HEK293 (cell line): ENCODE measurements around the gene SAMD14.
A peak's percentile ranks its signal among the peaks of the same experiment; 100 is the strongest.

Source experiments
- EGR2 ChIP-seq: fragments of 450-650 bp; formaldehyde crosslinking; IDR thresholded peaks from 2 replicates; pipeline ENCODE4 v1.5.1; 2016; ENCODE audit warnings: low read depth, missing biosample characterization, missing genetic modification characterization
- FEZF1 ChIP-seq: fragments of 450-650 bp; formaldehyde crosslinking; IDR thresholded peaks from 2 replicates; pipeline ENCODE4 v1.5.1; 2016; ENCODE audit warnings: missing biosample characterization, missing genetic modification characterization
- GFI1B ChIP-seq: fragments of 450-650 bp; formaldehyde crosslinking; IDR thresholded peaks from 2 replicates; pipeline ENCODE4 v1.5.1; 2016; ENCODE audit warnings: missing biosample characterization, missing genetic modification characterization
- HOXC10 ChIP-seq: sonication (generic); formaldehyde crosslinking; IDR thresholded peaks from 2 replicates; pipeline ENCODE4 v1.8.1; 2023; ENCODE audit warnings: mild to moderate bottlenecking, missing genetic modification reagents
- PRDM1 ChIP-seq: fragments of 450-650 bp; formaldehyde crosslinking; IDR thresholded peaks from 2 replicates; pipeline ENCODE4; 2016; ENCODE audit warnings: missing biosample characterization, missing genetic modification characterization
- SP3 ChIP-seq: fragments of 450-650 bp; formaldehyde crosslinking; IDR thresholded peaks from 2 replicates; pipeline ENCODE4 v1.5.1; 2016; ENCODE audit warnings: missing biosample characterization, missing genetic modification characterization
- ZBTB1 ChIP-seq: fragments of 450-650 bp; formaldehyde crosslinking; IDR thresholded peaks from 2 replicates; pipeline ENCODE4 v1.5.1; 2016; ENCODE audit warnings: missing biosample characterization, missing genetic modification characterization
- ZBTB10 ChIP-seq: fragments of 450-650 bp; formaldehyde crosslinking; IDR thresholded peaks from 2 replicates; pipeline ENCODE4 v1.5.1; 2016; ENCODE audit warnings: missing biosample characterization, missing genetic modification characterization
- ZBTB48 ChIP-seq: fragments of 450-650 bp; formaldehyde crosslinking; IDR thresholded peaks from 2 replicates; pipeline ENCODE4 v1.5.1; 2016; ENCODE audit warnings: missing biosample characterization, missing genetic modification characterization
- ZBTB7A ChIP-seq: fragments of 450-650 bp; formaldehyde crosslinking; IDR thresholded peaks from 2 replicates; pipeline ENCODE4 v1.5.1; 2016; ENCODE audit warnings: low read depth, missing biosample characterization, missing genetic modification characterization
- ZFP37 ChIP-seq: fragments of 450-650 bp; formaldehyde crosslinking; IDR thresholded peaks from 2 replicates; pipeline ENCODE4 v1.5.1; 2016; ENCODE audit warnings: missing biosample characterization, missing genetic modification characterization
- ZNF112 ChIP-seq: fragments of 450-650 bp; formaldehyde crosslinking; IDR thresholded peaks from 2 replicates; pipeline ENCODE4 v1.5.0; 2017; ENCODE audit warnings: missing biosample characterization, missing genetic modification characterization
- ZNF16 ChIP-seq: fragments of 450-650 bp; formaldehyde crosslinking; IDR thresholded peaks from 2 replicates; pipeline ENCODE4 v1.5.1; 2016; ENCODE audit warnings: low read depth, missing biosample characterization, missing genetic modification characterization
- ZNF175 ChIP-seq: fragments of 450-650 bp; formaldehyde crosslinking; IDR thresholded peaks from 2 replicates; pipeline ENCODE4 v1.5.1; 2016; ENCODE audit warnings: missing biosample characterization, missing genetic modification characterization
- ZNF184 ChIP-seq: fragments of 450-650 bp; IDR thresholded peaks from 2 replicates; pipeline ENCODE4 v1.5.1; 2018; ENCODE audit warnings: missing biosample characterization, mild to moderate bottlenecking, missing genetic modification characterization
- ZNF239 ChIP-seq: fragments of 450-650 bp; formaldehyde crosslinking; IDR thresholded peaks from 2 replicates; pipeline ENCODE4 v1.5.1; 2016; ENCODE audit warnings: missing biosample characterization, missing genetic modification characterization
- ZNF341 ChIP-seq: fragments of 450-650 bp; formaldehyde crosslinking; IDR thresholded peaks from 2 replicates; pipeline ENCODE4; 2016; ENCODE audit warnings: low read depth, missing biosample characterization, missing genetic modification characterization
- ZNF37A ChIP-seq: fragments of 450-650 bp; IDR thresholded peaks from 2 replicates; pipeline ENCODE4 v1.5.1; 2018; ENCODE audit warnings: missing biosample characterization, missing genetic modification characterization
- ZNF394 ChIP-seq: fragments of 450-650 bp; formaldehyde crosslinking; IDR thresholded peaks from 2 replicates; pipeline ENCODE4 v1.5.1; 2016; ENCODE audit warnings: missing biosample characterization, missing genetic modification characterization, mild to moderate bottlenecking, moderate library complexity, borderline replicate concordance
- ZNF518A ChIP-seq: fragments of 450-650 bp; formaldehyde crosslinking; conservative IDR thresholded peaks from 2 replicates; pipeline ENCODE4 v1.5.1; 2016; ENCODE audit warnings: low read depth, missing biosample characterization, missing genetic modification characterization
- ZNF610 ChIP-seq: fragments of 450-650 bp; formaldehyde crosslinking; IDR thresholded peaks from 2 replicates; pipeline ENCODE4 v1.5.1; 2016; ENCODE audit warnings: missing biosample characterization, missing genetic modification characterization, borderline replicate concordance
- ZNF626 ChIP-seq: fragments of 450-650 bp; sonication (Bioruptor Pico); formaldehyde crosslinking; IDR thresholded peaks from 2 replicates; pipeline ENCODE4 v1.5.1; 2018; ENCODE audit warnings: missing biosample characterization, missing genetic modification characterization, inconsistent platforms
- ZNF660 ChIP-seq: fragments of 450-650 bp; IDR thresholded peaks from 2 replicates; pipeline ENCODE4 v1.5.1; 2018; ENCODE audit warnings: missing biosample characterization, mild to moderate bottlenecking, missing genetic modification characterization
- ZNF692 ChIP-seq: fragments of 450-650 bp; formaldehyde crosslinking; IDR thresholded peaks from 2 replicates; pipeline ENCODE4 v1.5.1; 2016; ENCODE audit warnings: missing biosample characterization, missing genetic modification characterization
- ZNF843 ChIP-seq: fragments of 450-650 bp; formaldehyde crosslinking; IDR thresholded peaks from 2 replicates; pipeline ENCODE4 v1.5.1; 2016; ENCODE audit warnings: missing biosample characterization, missing genetic modification characterization
- ZSCAN23 ChIP-seq: fragments of 450-650 bp; formaldehyde crosslinking; IDR thresholded peaks from 2 replicates; pipeline ENCODE4 v1.5.1; 2016; ENCODE audit warnings: missing biosample characterization, missing genetic modification characterization
- TF ChIP-seq, protein P1 (sequence below): fragments of 450-650 bp; IDR thresholded peaks from 2 replicates; pipeline ENCODE4 v1.5.1; 2018; ENCODE audit warnings: missing biosample characterization, mild to moderate bottlenecking, missing genetic modification characterization
- TF ChIP-seq, protein P2 (sequence below): fragments of 450-650 bp; formaldehyde crosslinking; IDR thresholded peaks from 2 replicates; pipeline ENCODE4 v1.5.1; 2016; ENCODE audit warnings: missing biosample characterization, missing genetic modification characterization

The SAMD14 gene

GRCh38 chr17:50151937-50152547 is 22.1 kb upstream of the SAMD14 start (continued):
- TF ChIP-seq ZNF341 (tag by site-specific recombination), result peak; percentile 99
- peak; percentile 76 for TF ChIP-seq ZNF692 (tag by site-specific recombination)
- TF ChIP-seq, protein P1, sequence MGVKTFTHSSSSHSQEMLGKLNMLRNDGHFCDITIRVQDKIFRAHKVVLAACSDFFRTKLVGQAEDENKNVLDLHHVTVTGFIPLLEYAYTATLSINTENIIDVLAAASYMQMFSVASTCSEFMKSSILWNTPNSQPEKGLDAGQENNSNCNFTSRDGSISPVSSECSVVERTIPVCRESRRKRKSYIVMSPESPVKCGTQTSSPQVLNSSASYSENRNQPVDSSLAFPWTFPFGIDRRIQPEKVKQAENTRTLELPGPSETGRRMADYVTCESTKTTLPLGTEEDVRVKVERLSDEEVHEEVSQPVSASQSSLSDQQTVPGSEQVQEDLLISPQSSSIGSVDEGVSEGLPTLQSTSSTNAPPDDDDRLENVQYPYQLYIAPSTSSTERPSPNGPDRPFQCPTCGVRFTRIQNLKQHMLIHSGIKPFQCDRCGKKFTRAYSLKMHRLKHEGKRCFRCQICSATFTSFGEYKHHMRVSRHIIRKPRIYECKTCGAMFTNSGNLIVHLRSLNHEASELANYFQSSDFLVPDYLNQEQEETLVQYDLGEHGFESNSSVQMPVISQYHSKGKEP (tag by site-specific recombination), result peak; percentile 67; the same call in 1 of the 2 replicates
- TF ChIP-seq FEZF1 (tag by site-specific recombination), result peak; percentile 51
- peak; percentile 84; the same call in 1 of the 2 replicates for TF ChIP-seq ZNF394 (tag by site-specific recombination)
- TF ChIP-seq, protein P2, sequence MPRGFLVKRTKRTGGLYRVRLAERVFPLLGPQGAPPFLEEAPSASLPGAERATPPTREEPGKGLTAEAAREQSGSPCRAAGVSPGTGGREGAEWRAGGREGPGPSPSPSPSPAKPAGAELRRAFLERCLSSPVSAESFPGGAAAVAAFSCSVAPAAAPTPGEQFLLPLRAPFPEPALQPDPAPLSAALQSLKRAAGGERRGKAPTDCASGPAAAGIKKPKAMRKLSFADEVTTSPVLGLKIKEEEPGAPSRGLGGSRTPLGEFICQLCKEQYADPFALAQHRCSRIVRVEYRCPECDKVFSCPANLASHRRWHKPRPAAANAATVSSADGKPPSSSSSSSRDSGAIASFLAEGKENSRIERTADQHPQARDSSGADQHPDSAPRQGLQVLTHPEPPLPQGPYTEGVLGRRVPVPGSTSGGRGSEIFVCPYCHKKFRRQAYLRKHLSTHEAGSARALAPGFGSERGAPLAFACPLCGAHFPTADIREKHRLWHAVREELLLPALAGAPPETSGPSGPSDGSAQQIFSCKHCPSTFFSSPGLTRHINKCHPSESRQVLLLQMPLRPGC (tag by site-specific recombination), result peak; percentile 44; the same call in 1 of the 2 replicates
- TF ChIP-seq ZFP37, result peak; percentile 77; the same call in 1 of the 2 replicates
- no peak for TF ChIP-seq ZNF175 (tag by site-specific recombination)
- no peak for TF ChIP-seq ZNF37A (tag by site-specific recombination)
- 0 out of 2 replicates have a peak, but pooled peaks have one; percentile 20 for TF ChIP-seq ZNF184 (tag by site-specific recombination)
- no peak for TF ChIP-seq ZNF626 (tag by site-specific recombination)
- TF ChIP-seq EGR2 (tag by site-specific recombination), result peak; percentile 99
- peak; percentile 75; the same call in 1 of the 2 replicates for TF ChIP-seq ZBTB7A
- TF ChIP-seq ZBTB10 (tag by site-specific recombination), result peak; percentile 69
- no peak; the same call in none of the 2 replicates for TF ChIP-seq ZNF660
- TF ChIP-seq ZNF518A (tag by site-specific recombination), result peak; percentile 45
- no peak for TF ChIP-seq ZNF239
- TF ChIP-seq ZBTB1, result no peak
- peak; percentile 60; the same call in 1 of the 2 replicates for TF ChIP-seq ZSCAN23 (tag by site-specific recombination)
- no peak for TF ChIP-seq HOXC10
- no peak for TF ChIP-seq GFI1B
- TF ChIP-seq ZNF112 (tag by site-specific recombination), result no peak
- 0 out of 2 replicates have a peak, but pooled peaks have one; percentile 48 for TF ChIP-seq ZNF843 (tag by site-specific recombination)
- TF ChIP-seq ZBTB48 (tag by site-specific recombination), result peak; percentile 59; the same call in 1 of the 2 replicates
- TF ChIP-seq ZNF16, result peak; percentile 26; the same call in 1 of the 2 replicates
- TF ChIP-seq ZNF610 (tag by site-specific recombination), result peak; percentile 71
- TF ChIP-seq SP3 (tag by site-specific recombination), result peak; percentile 89
- peak; percentile 5 for TF ChIP-seq PRDM1 (tag by site-specific recombination)
